Hair follicle dermal papilla cell (primary cell): ENCODE data around the gene CDH5. TPM values are rescaled to one million over a fixed set of nuclear protein-coding genes. Genes with fewer than 3 reads are reported as not detected.

Experiments used
- total RNA-seq: library from RNA; depleted of rRNA; stranded (reverse); fragments of >200 nt; gene quantifications from 2 replicates; pipeline ENCODE4 v1.2.3, GENCODE V29; 2012

Gene CDH5
- total RNA-seq: under 0.01 TPM in 1 of 2 replicates, not detected in the other

DNA sequence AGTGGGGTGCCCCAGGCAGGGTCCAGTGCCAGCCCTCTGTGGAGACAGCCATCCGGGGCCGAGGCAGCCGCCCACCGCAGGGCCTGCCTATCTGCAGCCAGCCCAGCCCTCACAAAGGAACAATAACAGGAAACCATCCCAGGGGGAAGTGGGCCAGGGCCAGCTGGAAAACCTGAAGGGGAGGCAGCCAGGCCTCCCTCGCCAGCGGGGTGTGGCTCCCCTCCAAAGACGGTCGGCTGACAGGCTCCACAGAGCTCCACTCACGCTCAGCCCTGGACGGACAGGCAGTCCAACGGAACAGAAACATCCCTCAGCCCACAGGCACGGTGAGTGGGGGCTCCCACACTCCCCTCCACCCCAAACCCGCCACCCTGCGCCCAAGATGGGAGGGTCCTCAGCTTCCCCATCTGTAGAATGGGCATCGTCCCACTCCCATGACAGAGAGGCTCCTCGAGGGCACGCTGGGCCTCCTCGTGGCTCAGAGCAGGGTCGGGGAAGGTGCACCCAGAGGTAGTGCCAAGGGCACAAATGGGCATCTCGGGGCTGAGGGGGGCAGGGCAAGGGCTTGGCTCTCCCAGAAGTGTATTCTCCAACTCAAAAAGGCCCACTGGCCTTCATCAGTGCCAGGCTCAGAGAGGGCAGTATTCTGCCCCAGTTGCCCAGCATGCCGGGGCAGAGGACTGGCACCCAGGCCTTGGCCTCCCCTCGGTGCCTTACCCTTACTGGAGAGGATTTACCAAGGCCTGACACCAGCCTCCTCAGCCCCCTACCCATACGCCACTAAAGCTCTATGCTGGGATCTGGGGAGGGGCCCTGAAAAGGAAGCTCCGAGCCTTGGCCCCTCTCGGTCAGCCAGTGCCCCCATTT is at the start of gene CDH5:
TSS of gene CDH5 (plus strand) at position 259 of the 867 bp plus-strand sequence. CDS start 12,647 bp downstream, outside the sequence.

GRCh38 chr16:66427036-66427860 is 60.8 kb downstream of the CDH5 start, which contains the start of gene BEAN1:
Gene BEAN1, plus strand, starts transcription at chr16:66427295. Its CDS starts 10,382 bp downstream, at chr16:66437677.

Other genes with a start within 250 kb of the CDH5 start
- 0.16 and 3.6 TPM in 2 replicates for gene BEAN1, start 60.6 kb downstream of the CDH5 start, total RNA-seq
- gene TK2, start 183.4 kb downstream of the CDH5 start, total RNA-seq: 54.5 and 61.7 TPM in 2 replicates
- gene CKLF, start 185.9 kb downstream of the CDH5 start, total RNA-seq: 25.4 and 25.8 TPM in 2 replicates
- gene CMTM1, start 199.7 kb downstream of the CDH5 start, total RNA-seq: 3.4 and 3.6 TPM in 2 replicates
- not detected in 2 replicates for gene CMTM2, start 212.8 kb downstream of the CDH5 start, total RNA-seq
- gene CMTM3, start 238.0 kb downstream of the CDH5 start, total RNA-seq: 35.6 and 40.9 TPM in 2 replicates